HUES6 (cell line): Measurements from ENCODE around the gene XPNPEP1.

Experiments used
- H3K27ac ChIP-seq: 2 replicates; pipeline ENCODE4 v1.7.0; 2013; ENCODE audit warnings: low read depth, mild to moderate bottlenecking, low read length, inconsistent platforms
- H3K27me3 ChIP-seq: 2 replicates; pipeline ENCODE4 v1.6.1; 2013; ENCODE audit warnings: low read length; ENCODE audit not compliant: control insufficient read depth, insufficient read depth
- H3K36me3 ChIP-seq: 2 replicates; pipeline ENCODE4 v1.6.1; 2013; ENCODE audit warnings: low read length; ENCODE audit not compliant: control insufficient read depth, insufficient read depth
- H3K4me1 ChIP-seq: 2 replicates; pipeline ENCODE4 v1.6.1; 2013; ENCODE audit warnings: low read length; ENCODE audit not compliant: control insufficient read depth, insufficient read depth
- H3K4me3 ChIP-seq: 2 replicates; pipeline ENCODE4 v1.5.1; 2013; ENCODE audit warnings: low read depth, low read length
- H3K9ac ChIP-seq: one replicate; pipeline ENCODE4 v1.6.1; 2013; ENCODE audit warnings: mild to moderate bottlenecking, low read length
- H3K9me3 ChIP-seq: 2 replicates; pipeline ENCODE4 v1.6.1; 2013; ENCODE audit warnings: low read depth, low read length; ENCODE audit not compliant: control insufficient read depth, insufficient read depth

XPNPEP1 gene

DNA sequence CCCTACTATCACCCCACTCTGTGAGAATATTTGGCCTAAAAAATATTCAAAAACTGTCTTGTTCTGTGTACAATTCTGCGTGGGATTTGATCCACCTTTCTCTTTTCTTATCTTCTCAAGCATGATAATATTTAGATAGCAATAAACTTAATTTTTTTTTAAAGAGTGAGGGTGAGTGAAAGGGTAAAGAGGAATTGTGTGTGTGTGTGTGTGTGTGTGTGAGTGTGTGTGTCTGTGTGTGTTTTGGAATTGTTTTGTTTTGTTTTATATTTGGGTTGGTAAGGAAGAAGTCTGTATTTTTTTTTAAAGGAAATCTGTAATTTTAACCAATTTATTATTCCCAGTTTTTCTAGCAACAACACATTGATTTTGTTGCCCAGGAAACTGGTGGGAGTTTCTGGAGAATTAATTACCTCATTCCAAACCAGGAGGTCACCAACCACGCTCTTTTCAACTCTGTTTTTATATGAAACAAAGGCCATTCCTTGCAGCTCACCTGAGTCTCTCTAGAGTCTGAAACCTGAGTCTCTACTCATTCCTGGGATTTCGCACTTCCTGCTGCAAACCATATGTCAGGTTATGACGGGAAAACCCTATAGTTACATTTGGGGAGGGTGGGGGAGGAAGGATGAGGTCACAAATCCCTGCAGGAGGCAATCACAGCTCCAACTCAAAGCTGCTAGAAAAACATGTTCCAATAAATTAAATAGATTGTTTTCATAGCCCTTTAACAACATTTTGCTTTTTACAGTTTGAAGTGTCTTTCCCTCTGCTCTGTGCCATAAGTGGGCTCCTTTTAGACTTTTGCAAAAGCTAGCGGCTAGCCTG is 38.1 kb upstream of the XPNPEP1 start:
- Histone ChIP-seq H3K27me3 (no peaks in the 10 kb centered on the region), H3K36me3 (no peaks in the 10 kb centered on the region), H3K9ac (no peak overlapping the region), H3K27ac (no peak overlapping the region), H3K4me3 (no peak overlapping the region), H3K9me3 (no peaks in the 10 kb centered on the region), H3K4me1 (peaks cover 22% of the 10 kb centered on the region)

DNA sequence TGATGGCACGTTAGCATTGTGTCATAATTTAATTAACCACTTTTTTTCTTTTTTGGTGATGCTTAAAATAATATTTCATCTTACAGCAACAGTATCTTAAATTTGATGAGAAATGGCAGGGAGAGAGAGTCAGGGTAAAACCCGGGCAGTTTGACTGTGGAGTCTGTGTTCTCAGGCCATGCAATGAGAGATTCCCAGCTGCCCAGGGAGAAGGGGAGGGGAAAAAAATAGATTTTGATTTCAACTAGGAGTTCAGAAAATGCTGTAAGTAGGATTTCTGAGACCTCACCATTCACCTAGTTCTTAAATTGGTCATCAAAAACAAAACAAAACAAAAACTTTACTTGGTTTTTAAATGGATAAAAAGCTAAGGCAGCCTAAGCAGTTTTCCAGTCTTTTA is 37.4 kb upstream of the XPNPEP1 start:
- Histone ChIP-seq H3K36me3 (no peaks in the 10 kb centered on the region), H3K4me1 (peaks cover 24% of the 10 kb centered on the region), H3K9ac (no peak overlapping the region), H3K27ac (no peak overlapping the region), H3K9me3 (no peaks in the 10 kb centered on the region), H3K4me3 (no peak overlapping the region), H3K27me3 (no peaks in the 10 kb centered on the region)

DNA sequence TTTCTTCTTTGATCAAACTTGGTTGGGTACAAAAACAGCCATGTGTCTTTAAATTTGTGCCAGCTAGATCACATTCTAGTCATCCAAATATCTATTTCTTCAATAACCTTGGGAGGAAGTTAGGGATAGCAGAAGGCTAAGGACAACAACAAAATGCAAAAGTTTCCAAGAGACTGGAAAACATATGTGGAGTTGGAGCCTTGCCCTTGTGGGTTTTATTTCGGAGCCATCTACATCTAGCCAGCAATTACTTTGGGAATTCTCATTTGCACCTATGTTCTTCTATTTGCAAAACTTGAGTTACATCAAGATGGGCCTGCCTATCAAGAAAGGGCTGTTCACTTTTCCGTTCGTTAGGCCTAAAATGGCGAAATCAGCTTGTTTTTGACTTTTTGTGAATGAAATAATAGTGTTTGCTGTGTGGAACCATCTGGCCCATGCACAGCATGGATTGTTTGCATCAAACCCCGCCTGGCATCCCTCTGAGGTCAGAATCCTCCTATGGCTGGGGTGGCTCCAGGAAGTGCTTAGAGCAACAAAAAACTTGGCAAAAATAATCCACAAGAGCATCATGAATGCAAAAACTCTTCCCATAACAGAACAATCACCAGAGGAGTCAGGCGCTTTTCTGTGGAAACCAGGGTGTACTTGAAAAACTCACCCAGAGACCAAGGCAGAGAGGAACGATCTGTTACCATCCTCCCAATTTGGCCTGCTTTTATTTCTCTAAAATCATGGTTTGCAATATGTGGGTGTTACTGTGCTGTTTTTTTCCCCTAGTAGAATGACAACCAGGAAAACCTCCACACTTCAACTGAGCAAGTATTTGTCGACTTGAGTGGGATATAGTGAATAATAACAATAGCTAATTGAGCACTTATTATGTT is 36.2 kb upstream of the XPNPEP1 start:
- Histone ChIP-seq H3K9ac (no peak overlapping the region), H3K9me3 (no peaks in the 10 kb centered on the region), H3K4me1 (peaks cover 24% of the 10 kb centered on the region), H3K27me3 (no peaks in the 10 kb centered on the region), H3K36me3 (no peaks in the 10 kb centered on the region), H3K27ac (no peak overlapping the region), H3K4me3 (no peak overlapping the region)

DNA sequence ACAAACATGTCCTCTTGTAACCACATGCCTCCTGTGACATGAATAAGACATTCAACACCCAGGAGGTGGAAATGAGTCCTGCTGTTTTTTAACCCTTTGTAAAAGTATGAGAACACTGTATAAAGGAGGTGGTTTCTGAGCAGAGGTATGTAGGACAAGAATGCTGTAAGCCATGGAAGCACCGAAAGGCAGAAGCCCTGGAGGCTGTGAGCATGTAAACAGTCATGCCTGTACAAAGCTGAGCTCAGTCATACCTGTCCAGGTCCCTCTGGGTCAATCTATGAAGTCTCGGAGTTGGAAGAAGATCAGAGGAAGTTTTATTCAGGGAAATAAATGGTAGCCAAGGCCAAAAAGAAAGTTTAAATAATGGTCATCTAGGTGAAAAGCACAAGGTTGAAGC is 34.7 kb upstream of the XPNPEP1 start:
- peaks cover 24% of the 10 kb centered on the region for H3K4me1 ChIP-seq
- no peaks in the 10 kb centered on the region for H3K27me3 ChIP-seq
- H3K9me3 ChIP-seq = no peaks in the 10 kb centered on the region
- no peaks in the 10 kb centered on the region for H3K36me3 ChIP-seq
- no peak overlapping the region for H3K9ac ChIP-seq
- no peak overlapping the region for H3K27ac ChIP-seq
- H3K4me3 ChIP-seq = no peak overlapping the region

DNA sequence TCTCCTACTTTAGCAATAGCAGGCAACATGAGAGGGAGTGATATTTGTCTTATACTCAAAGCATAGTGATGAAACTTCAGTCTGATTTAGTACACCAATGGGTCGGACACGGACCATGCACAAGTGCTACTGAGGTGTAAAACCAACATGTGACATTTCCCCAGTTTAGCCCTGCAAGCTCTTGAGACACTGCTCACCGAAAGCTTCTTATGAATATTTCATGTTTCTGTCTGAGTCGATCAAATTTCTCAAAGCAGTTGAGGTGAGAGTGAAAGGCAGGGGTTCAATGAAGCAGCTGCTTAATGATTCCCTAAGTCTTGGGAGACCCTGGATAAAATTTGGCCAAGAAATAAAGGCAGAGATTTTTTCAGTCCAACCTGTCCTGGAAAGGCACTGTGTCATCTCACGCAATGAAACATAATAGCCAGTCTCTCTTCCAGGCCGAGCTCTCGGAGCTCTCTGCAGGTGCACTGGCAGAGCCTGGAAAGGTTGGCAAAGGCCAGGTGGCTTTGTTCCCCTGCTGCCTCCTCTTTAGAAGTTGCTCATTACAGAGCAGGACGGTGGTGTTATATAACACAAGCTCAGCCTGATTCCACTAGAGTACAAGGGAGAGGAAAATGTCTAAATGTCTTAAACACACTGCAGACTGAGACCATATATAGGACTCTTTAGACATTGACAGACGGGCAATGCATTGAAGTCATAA is 33.9 kb upstream of the XPNPEP1 start:
- Histone ChIP-seq H3K27me3 (no peaks in the 10 kb centered on the region), H3K9me3 (no peaks in the 10 kb centered on the region), H3K27ac (no peak overlapping the region), H3K4me1 (peaks cover 20% of the 10 kb centered on the region), H3K4me3 (no peak overlapping the region), H3K9ac (no peak overlapping the region), H3K36me3 (no peaks in the 10 kb centered on the region)

DNA sequence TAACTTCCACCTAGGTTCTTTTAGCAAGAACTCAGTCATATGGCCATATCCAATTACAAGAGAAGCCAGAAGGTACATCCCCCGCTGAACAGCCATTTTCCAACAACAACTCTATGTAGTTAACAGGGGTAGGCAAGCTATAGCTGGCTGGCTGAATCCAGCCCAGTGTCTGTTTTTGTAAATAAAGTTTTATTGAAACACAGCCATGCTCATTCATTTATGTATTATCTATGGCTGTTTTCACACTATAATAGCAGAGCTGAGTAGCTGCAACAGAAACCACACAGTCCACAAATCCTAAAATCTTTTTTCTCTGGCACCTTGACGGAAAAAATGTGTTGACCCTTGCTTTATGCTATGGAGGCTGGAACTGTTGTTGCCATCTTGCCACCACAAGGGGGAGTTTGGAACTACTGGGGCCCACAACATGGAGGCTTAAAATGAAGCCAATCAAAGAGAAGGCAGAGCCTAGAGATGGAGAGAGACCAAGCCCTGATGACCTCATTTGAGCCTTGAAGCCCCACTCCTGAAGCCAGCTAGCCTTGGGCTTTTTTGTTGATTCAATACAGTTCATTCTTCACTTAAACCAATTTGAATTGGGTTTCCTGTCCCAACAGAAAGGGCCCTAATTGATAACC is 33.3 kb upstream of the XPNPEP1 start:
- Histone ChIP-seq H3K9me3 (no peaks in the 10 kb centered on the region), H3K4me3 (no peak overlapping the region), H3K9ac (no peak overlapping the region), H3K36me3 (no peaks in the 10 kb centered on the region), H3K27ac (no peak overlapping the region), H3K27me3 (no peaks in the 10 kb centered on the region), H3K4me1 (peaks cover 14% of the 10 kb centered on the region)

DNA sequence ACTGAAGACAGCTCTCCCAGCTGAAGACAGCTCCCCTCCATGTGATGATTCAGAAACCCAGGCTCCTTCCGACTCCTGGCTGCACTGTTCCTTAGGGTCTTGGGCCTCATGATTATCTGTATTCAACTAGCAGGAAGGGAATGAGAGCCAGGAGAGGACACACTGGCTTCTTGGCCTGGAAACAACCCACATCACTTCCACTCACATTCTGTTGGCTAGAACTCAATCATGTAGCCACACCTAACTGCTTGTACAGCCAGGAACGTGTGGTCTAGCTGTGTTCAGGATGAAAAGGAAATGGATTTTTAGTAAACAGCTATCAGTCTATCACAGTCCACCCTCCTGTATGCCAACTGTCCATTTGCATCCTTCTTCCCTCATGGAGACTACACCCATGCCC is 30.5 kb upstream of the XPNPEP1 start:
- no peaks in the 10 kb centered on the region for H3K36me3 ChIP-seq
- no peak overlapping the region for H3K27ac ChIP-seq
- H3K9me3 ChIP-seq = no peaks in the 10 kb centered on the region
- H3K9ac ChIP-seq = no peak overlapping the region
- no peak overlapping the region for H3K4me3 ChIP-seq
- H3K27me3 ChIP-seq = no peaks in the 10 kb centered on the region
- H3K4me1 ChIP-seq = peaks cover 7% of the 10 kb centered on the region; the same call in 1 of the 2 replicates

DNA sequence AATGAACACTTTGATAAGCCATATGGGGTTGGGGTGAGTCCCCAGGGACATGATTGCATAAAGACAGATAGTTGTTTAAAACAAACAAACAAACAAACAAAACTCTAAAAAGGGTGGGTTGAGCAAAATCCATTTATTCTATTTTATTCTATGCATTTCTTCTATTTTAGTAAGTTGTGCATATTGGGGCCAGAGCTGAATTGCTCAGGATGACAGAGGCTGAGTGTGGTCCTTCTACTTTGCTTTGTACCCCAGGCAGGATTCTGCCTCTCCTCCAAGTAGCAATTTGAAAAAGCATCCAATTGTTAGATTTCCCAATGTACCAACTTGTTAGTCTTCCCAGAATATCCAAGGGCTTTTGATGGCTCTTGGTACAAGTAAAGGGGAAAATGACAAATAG is 29.2 kb upstream of the XPNPEP1 start:
- Histone ChIP-seq H3K9me3 (no peaks in the 10 kb centered on the region), H3K36me3 (no peaks in the 10 kb centered on the region), H3K9ac (no peak overlapping the region), H3K27me3 (no peaks in the 10 kb centered on the region), H3K27ac (no peak overlapping the region), H3K4me3 (no peak overlapping the region), H3K4me1 (peaks cover 7% of the 10 kb centered on the region; the same call in 1 of the 2 replicates)

DNA sequence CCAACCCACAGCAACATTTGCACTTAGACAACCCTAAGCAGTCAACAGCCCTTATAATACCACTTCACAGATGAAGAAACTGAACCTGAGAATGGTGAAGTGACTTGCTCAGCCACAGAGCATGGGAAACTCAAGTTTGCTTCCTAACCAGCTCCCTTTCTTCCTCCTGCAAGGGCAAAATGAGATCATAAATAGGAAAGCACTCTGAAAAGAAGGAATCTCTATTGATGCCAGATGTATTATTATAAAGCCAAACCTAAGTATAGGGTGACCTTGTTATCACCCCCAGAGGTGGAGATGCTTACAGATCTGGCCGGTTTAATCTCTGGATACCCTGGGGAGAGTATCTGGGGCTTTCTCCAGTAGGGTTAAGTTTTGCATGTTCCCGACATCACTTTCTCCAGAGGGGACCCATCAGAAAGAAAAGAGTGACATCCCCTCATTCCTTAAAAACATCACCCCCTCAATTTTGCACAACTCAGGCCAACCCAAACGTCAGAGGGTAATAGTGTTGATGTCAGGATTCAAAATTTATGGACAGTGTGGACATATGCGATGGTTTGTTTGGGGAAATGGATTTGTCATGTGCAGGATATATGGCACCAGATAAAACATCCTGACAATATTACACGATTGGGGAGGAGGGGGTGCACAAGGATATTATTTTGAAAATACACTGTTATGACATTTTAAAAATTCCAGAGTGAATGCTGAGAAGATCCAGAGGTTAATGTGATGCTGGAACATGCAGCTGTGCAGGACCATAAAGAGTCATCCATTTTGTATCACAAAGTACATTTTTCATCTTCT is 24.0 kb upstream of the XPNPEP1 start:
- H3K27me3 ChIP-seq = no peaks in the 10 kb centered on the region
- no peak overlapping the region for H3K4me3 ChIP-seq
- H3K4me1 ChIP-seq = no peaks in the 10 kb centered on the region
- H3K9ac ChIP-seq = no peak overlapping the region
- no peaks in the 10 kb centered on the region for H3K9me3 ChIP-seq
- no peaks in the 10 kb centered on the region for H3K36me3 ChIP-seq
- no peak overlapping the region for H3K27ac ChIP-seq

DNA sequence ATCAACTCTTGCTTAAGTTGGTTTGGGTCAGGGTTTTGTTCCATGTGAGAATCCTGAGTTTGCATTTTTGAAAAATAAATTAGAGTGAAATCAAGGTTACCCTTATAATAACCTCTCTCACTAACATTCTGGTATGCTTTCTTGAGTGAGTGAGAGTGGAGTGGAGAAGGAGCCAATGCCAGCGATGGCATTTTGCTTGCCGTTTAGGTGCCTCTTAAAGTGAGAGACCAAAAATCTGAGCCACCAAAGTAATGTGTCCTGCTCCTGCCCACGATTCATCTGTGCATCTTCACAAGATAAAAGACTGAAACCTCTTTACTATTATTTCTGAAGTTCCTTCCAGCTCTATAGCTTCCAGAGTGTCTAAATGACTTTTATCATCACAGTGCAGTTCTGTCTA is 23.4 kb upstream of the XPNPEP1 start:
- Histone ChIP-seq H3K9ac (no peak overlapping the region), H3K27ac (no peak overlapping the region), H3K4me3 (no peak overlapping the region), H3K4me1 (peaks cover 2% of the 10 kb centered on the region; the same call in 1 of the 2 replicates), H3K27me3 (no peaks in the 10 kb centered on the region), H3K9me3 (no peaks in the 10 kb centered on the region), H3K36me3 (no peaks in the 10 kb centered on the region)
